ENCODE results near the gene TAS2R60. TPM values are rescaled to one million over a fixed set of nuclear protein-coding genes. Genes with fewer than 3 reads are reported as not detected.

TAS2R60 gene
- total and polyA plus RNA-seq, 2 of the 8 experiments (the other 6 are each of a cell fraction or from before 2014, with no cell fraction given), result 0.15 to 0.32 TPM

DNA sequence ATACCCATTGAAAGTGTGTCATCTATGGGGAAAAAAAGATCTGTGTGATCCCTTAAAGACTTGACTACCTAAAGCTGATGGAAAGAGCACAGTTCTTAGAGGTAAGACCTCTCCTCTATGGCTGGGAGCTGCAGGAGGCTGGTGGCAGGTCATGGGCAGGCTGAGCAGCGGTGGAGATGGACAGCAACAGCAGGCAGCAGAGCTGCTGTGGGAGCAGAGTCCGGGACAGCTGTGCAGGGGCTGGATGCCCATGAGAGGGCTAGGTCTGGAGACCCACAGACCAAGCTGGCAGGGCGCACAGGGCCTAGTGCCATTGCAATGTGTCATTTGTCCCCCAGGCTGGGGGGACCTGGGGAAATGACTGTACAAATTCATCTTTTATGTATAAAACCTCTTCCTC, 21.2 kb upstream of the TAS2R60 start:
- H3K9ac ChIP-seq (replicated peaks in 1 of 4; ENCODE audit: extremely low read depth in 1 of 4, low read depth in 3 of 4, low read length in 3 of 4), result no peak overlapping the region
- no peak for TF ChIP-seq ASH2L (IDR thresholded peaks at IDR 0.05; ENCODE audit: low read length)
- TF ChIP-seq SIRT6 (IDR thresholded peaks at IDR 0.05; ENCODE audit: low read length), result no peak
- no peak for TF ChIP-seq PHF8 (conservative IDR thresholded peaks at IDR 0.05; ENCODE audit: low read depth, low read length)
- TF ChIP-seq, protein P1, sequence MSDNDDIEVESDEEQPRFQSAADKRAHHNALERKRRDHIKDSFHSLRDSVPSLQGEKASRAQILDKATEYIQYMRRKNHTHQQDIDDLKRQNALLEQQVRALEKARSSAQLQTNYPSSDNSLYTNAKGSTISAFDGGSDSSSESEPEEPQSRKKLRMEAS (IDR thresholded peaks at IDR 0.05), result no peak
- TF ChIP-seq SUZ12 (IDR thresholded peaks at IDR 0.05; ENCODE audit: low read length), result no peak
- TF ChIP-seq NANOG (IDR thresholded peaks at IDR 0.05; ENCODE audit: insufficient read depth, low read depth, low read length, poor library complexity, severe bottlenecking), result no peak
- TF ChIP-seq CBX5 (IDR thresholded peaks at IDR 0.05; ENCODE audit: low read depth, low read length), result no peak
- no peak for TF ChIP-seq CREB1 (IDR thresholded peaks at IDR 0.05)
- POLR2A ChIA-PET (ENCODE audit: partially characterized antibody), result interaction anchor here (1.3 kb wide), 1 partner anchor 15 kb away, joined by 7 read pairs; no protein-coding TSS in a partner anchor
- no peak overlapping the region for H3K4me2 ChIP-seq (ENCODE audit: insufficient read depth in 1 of 2, low read depth in 2 of 2, low read length in 2 of 2)
- no peak overlapping the region for H3K14ac ChIP-seq (ENCODE audit: insufficient read length)
- CTCF ChIA-PET (ENCODE audit: partially characterized antibody), result interaction anchor here (0.9 to 1.6 kb wide), 5 partner anchors 9 to 77 kb away, joined by 3 to 6 read pairs (median 4); no protein-coding TSS in a partner anchor
- H2AFZ ChIP-seq (ENCODE audit: low read length), result no peak overlapping the region
- no peak overlapping the region for H2BK12ac ChIP-seq (ENCODE audit: low read depth, low read length)
- H3K36me3 ChIP-seq (ENCODE audit: control insufficient read depth in 2 of 4, insufficient read depth in 4 of 4, low read length in 3 of 4), result no peaks in the 10 kb centered on the region
- no peak overlapping the region for H2BK15ac ChIP-seq (ENCODE audit: low read length)
- H3K27me3 ChIP-seq (replicated peaks in 1 of 4; ENCODE audit: control insufficient read depth in 3 of 4, extremely low read depth in 1 of 4, insufficient read depth in 3 of 4, low read length in 3 of 4), result no peaks in the 10 kb centered on the region
- H4K20me1 ChIP-seq (replicated peaks in 1 of 2; ENCODE audit: control insufficient read depth in 1 of 2, insufficient read depth in 2 of 2, low read length in 2 of 2), result no peaks in the 10 kb centered on the region
- no peak overlapping the region for H2BK120ac ChIP-seq (replicated peaks; ENCODE audit: low read depth, low read length)
- no peaks in the 10 kb centered on the region for H3K79me2 ChIP-seq (ENCODE audit: control insufficient read depth in 1 of 2, insufficient read depth in 2 of 2, low read length in 2 of 2)
- no peak overlapping the region for H4K5ac ChIP-seq (ENCODE audit: insufficient read length, low read depth, low read length)
- H3K23ac ChIP-seq (ENCODE audit: insufficient read length), result no peak overlapping the region
- H4K91ac ChIP-seq (replicated peaks; ENCODE audit: insufficient read length, low read length), result no peak overlapping the region
- H3K23me2 ChIP-seq (ENCODE audit: low read depth, low read length), result no peaks in the 10 kb centered on the region
- no peak for FAIRE-seq
- H2BK5ac ChIP-seq (ENCODE audit: low read depth, low read length), result no peak overlapping the region
- no peak overlapping the region for H2BK20ac ChIP-seq (ENCODE audit: low read length)
- no peaks in the 10 kb centered on the region for H3K79me1 ChIP-seq (ENCODE audit: low read depth, low read length)
- no peak overlapping the region for H3K4ac ChIP-seq (replicated peaks; ENCODE audit: insufficient read length, low read depth, low read length)
- H3K9me3 ChIP-seq (ENCODE audit: insufficient read depth in 2 of 2, low read depth in 1 of 2, low read length in 1 of 2), result peaks cover 6 to 9% of the 10 kb centered on the region in 2 experiments
- no peak overlapping the region for H3K27ac ChIP-seq (ENCODE audit: low read depth, low read length)
- H2AK5ac ChIP-seq (ENCODE audit: low read depth, low read length), result no peak overlapping the region
- WGBS, 2 experiments (ENCODE audit: extremely low coverage in 1 of 2, insufficient coverage in 1 of 2, insufficient read length in 1 of 2, insufficient replicate concordance in 2 of 2, low coverage in 1 of 2, low lambda C conversion rate in 2 of 2, missing lambda C conversion rate in 1 of 2), result 78% methylated on average over 3 of the region's 3 CpGs; no CpG with 5 or more reads in 1 of the 2 experiments
- H3K56ac ChIP-seq (replicated peaks; ENCODE audit: insufficient read length, low read depth, low read length), result no peak overlapping the region
- peaks cover 2 to 6% (median 3%) of the 10 kb centered on the region in 4 experiments; a peak in 5 of 7 replicates for H3K4me1 ChIP-seq (replicated peaks in 1 of 4; ENCODE audit: control insufficient read depth in 3 of 4, insufficient read depth in 4 of 4, low read length in 3 of 4)
- H3K18ac ChIP-seq (ENCODE audit: extremely low read depth, low read length), result no peak overlapping the region
- DNase-seq (ENCODE audit: low read depth in 1 of 2, low spot score in 2 of 2), result no peak
- H3K4me3 ChIP-seq (ENCODE audit: extremely low read depth in 1 of 4, insufficient read depth in 2 of 4, low read depth in 3 of 4, low read length in 4 of 4), result no peak overlapping the region
- H4K8ac ChIP-seq (ENCODE audit: extremely low read depth, insufficient read depth, low read length), result no peak overlapping the region
